ENCODE results near the gene MTMR3. TPM values are rescaled to one million over a fixed set of nuclear protein-coding genes. Genes with fewer than 3 reads are reported as not detected.

Gene MTMR3
- total and polyA plus RNA-seq, 9 donors: 21.4 to 66.2 (median 47.8) TPM

DNA sequence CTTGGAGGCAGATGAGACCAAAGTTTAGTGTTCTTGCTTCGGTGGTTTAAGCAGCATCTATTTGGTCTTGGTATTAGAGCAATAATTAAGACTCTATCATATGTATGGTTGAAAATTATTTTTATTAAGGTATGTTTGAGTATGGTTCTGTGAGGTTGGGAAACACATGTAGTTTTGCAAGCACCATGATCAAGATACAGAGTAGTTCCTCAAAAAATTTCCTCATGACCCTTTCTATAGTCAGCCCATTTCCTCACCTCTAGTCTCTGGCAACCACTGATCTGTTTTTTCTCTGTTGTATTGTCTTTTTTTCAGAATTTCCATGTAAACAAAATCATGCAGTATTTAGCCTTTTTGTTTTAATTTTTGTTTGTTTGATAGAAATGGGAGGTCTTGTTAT, 18.4 kb downstream of the MTMR3 start:
- no peak for DNase-seq
- Histone ChIP-seq H3K9me3 (no peaks in the 10 kb centered on the region), H3K4me1 (ENCODE audit: insufficient read depth) (peaks cover 5% of the 10 kb centered on the region), H3K36me3 (no peaks in the 10 kb centered on the region), H3K4me3 (no peak overlapping the region), H3K27me3 (no peaks in the 10 kb centered on the region), H3K27ac (no peak overlapping the region)
- 90 to 95% (median 94%) methylated on average over 1 of the region's 1 CpG for WGBS, 3 donors
- no peak for TF ChIP-seq EP300 (IDR thresholded peaks at IDR 0.05)
- TF ChIP-seq, protein P1, sequence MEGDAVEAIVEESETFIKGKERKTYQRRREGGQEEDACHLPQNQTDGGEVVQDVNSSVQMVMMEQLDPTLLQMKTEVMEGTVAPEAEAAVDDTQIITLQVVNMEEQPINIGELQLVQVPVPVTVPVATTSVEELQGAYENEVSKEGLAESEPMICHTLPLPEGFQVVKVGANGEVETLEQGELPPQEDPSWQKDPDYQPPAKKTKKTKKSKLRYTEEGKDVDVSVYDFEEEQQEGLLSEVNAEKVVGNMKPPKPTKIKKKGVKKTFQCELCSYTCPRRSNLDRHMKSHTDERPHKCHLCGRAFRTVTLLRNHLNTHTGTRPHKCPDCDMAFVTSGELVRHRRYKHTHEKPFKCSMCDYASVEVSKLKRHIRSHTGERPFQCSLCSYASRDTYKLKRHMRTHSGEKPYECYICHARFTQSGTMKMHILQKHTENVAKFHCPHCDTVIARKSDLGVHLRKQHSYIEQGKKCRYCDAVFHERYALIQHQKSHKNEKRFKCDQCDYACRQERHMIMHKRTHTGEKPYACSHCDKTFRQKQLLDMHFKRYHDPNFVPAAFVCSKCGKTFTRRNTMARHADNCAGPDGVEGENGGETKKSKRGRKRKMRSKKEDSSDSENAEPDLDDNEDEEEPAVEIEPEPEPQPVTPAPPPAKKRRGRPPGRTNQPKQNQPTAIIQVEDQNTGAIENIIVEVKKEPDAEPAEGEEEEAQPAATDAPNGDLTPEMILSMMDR (IDR thresholded peaks at IDR 0.05): no peak
- no peak for TF ChIP-seq POLR2A (IDR thresholded peaks at IDR 0.05)
- intact Hi-C loops (cut with DNase I): no loop called here

DNA sequence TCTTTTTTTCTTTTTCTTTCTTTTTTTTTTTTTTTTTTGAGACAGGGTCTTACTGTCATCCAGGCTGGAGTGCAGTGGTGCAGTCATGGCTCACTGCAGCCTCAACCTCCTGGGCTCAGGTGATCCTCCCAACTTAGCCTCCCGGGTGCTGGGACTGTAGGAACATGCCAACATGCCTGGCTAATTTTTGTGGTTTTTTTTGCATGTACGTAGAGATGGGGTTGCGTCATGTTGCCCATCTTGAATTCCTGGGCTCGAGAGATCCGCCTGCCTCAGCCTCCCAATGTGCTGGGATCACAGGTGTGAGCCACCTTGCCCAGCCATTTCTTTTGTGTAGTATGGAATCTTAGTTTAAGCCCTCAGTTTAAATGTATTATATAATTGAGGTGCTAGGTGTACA, 20.4 kb downstream of the MTMR3 start:
- Histone ChIP-seq H3K4me1 (ENCODE audit: insufficient read depth) (peaks cover 14% of the 10 kb centered on the region), H3K9me3 (no peaks in the 10 kb centered on the region), H3K27me3 (no peaks in the 10 kb centered on the region), H3K27ac (no peak overlapping the region), H3K4me3 (no peak overlapping the region), H3K36me3 (no peaks in the 10 kb centered on the region)
- intact Hi-C loops (cut with DNase I): no loop called here
- WGBS, 3 donors: 95 to 99% (median 98%) methylated on average over 5 of the region's 5 CpGs
- TF ChIP-seq, protein P1 (IDR thresholded peaks at IDR 0.05): no peak
- TF ChIP-seq POLR2A (IDR thresholded peaks at IDR 0.05): no peak
- no peak for TF ChIP-seq EP300 (IDR thresholded peaks at IDR 0.05)
- no peak for DNase-seq

DNA sequence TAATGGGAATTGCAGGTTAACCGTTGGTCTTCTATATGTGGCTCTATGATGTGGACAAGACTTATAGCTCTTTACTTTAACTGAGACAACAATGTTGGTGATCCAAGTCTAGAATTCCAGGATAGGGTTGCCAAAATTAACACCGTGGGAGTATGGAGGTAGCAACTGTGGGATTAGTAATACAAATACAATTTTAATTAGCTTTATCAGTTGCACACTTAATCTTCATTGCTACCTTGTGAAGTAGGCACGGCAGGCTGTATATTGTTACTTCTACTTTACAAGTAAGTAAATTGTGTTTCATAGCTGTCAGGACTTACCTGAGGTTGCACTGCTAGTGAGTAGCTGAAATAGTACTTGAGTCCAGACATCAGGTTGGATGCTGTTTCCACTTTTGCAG, 21.0 kb downstream of the MTMR3 start:
- intact Hi-C loops (cut with DNase I): no loop called here
- WGBS, 3 donors: 54 to 61% (median 59%) methylated on average over 3 of the region's 3 CpGs
- DNase-seq: no peak
- Histone ChIP-seq H3K4me3 (no peak overlapping the region), H3K27me3 (no peaks in the 10 kb centered on the region), H3K9me3 (no peaks in the 10 kb centered on the region), H3K36me3 (no peaks in the 10 kb centered on the region), H3K27ac (no peak overlapping the region), H3K4me1 (ENCODE audit: insufficient read depth) (peaks cover 13% of the 10 kb centered on the region)
- no peak for TF ChIP-seq POLR2A (IDR thresholded peaks at IDR 0.05)
- TF ChIP-seq EP300 (IDR thresholded peaks at IDR 0.05): no peak
- TF ChIP-seq, protein P1 (IDR thresholded peaks at IDR 0.05): no peak

DNA sequence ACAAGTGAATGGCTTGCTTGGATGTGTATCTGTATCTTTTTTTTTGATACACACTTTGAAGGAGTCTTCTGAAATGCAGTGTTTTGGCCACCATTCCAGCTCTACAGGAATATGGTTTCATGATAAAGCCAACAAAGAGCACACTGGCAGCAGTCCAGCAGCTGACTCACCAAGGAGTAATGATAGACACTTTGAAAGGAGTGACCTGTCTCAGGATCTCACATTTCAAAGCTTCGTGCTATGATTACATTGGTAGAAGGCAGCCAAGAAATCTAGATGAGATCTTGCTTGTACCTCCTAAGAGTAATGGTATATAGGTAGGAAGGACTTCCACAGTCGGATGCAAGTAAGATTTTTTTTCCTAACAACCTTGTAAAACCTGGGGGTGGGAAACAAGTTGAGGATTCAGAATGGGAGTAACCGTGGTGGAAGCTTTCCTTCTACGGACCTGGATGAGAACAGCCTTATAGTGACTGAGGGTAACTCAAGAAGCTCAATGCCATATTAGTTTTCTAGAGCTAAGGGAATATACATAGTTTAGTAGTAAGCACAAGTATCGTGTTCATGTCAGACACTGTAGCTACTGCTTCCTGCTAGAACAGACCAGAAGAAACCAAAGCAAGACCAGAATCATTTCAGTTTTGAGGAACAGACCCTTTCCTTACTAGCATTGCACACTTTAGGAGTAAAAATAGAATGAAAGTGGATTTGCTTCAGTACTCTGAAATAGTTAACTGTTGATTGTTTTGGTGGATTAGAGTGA, 25.0 kb downstream of the MTMR3 start:
- Histone ChIP-seq H3K4me3 (no peak overlapping the region), H3K27ac (no peak overlapping the region)
- peak; percentile 62 to 77 (median 73) for DNase-seq

More for the DNA sequence above, 25.0 kb downstream of the MTMR3 start:
- Histone ChIP-seq H3K36me3 (no peaks in the 10 kb centered on the region), H3K27me3 (no peaks in the 10 kb centered on the region), H3K9me3 (no peaks in the 10 kb centered on the region), H3K4me1 (ENCODE audit: insufficient read depth) (peaks cover 19% of the 10 kb centered on the region)
- 27 to 31% (median 28%) methylated on average over 5 of the region's 5 CpGs for WGBS, 3 donors
- intact Hi-C loops (cut with DNase I): no loop called here
- TF ChIP-seq POLR2A (IDR thresholded peaks at IDR 0.05): no peak
- TF ChIP-seq, protein P1 (IDR thresholded peaks at IDR 0.05): no peak
- no peak for TF ChIP-seq EP300 (IDR thresholded peaks at IDR 0.05)
